Choroid plexus epithelial cell (primary cell): ENCODE results near the gene BOC.

Experiments
- DNase-seq: peaks from one replicate; pipeline ENCODE4 v3.0.0-alpha.2; 2010; ENCODE audit warnings: low read depth
- H3K4me3 ChIP-seq: 2 replicates; pipeline ENCODE4 v1.5.1; 2011; ENCODE audit warnings: low read depth, mild to moderate bottlenecking, control low read depth, low read length, moderate library complexity
- CTCF ChIP-seq: conservative IDR thresholded peaks from 2 replicates; pipeline ENCODE4 v1.5.1; 2011; ENCODE audit warnings: low read depth, mild to moderate bottlenecking, control low read depth, inconsistent platforms, low read length, moderate library complexity

Gene BOC

GRCh38 chr3:113193719-113194118, 17.6 kb upstream of the BOC start:
- DNase-seq, result no peak
- H3K4me3 ChIP-seq, result no peak overlapping the region
- TF ChIP-seq CTCF, result no peak

- peak; percentile 6 for DNase-seq
- TF ChIP-seq CTCF, result no peak
- no peak overlapping the region for H3K4me3 ChIP-seq
These were observed 16.4 kb upstream of the BOC start for GRCh38 chr3:113194823-113195401.

- DNase-seq, result no peak
- H3K4me3 ChIP-seq, result no peak overlapping the region
- no peak for TF ChIP-seq CTCF
These were observed 11.0 kb upstream of the BOC start for GRCh38 chr3:113200351-113200750.

GRCh38 chr3:113200946-113201345, 10.4 kb upstream of the BOC start:
- no peak for TF ChIP-seq CTCF
- no peak overlapping the region for H3K4me3 ChIP-seq
- no peak for DNase-seq

GRCh38 chr3:113204371-113204770, 7.0 kb upstream of the BOC start:
- H3K4me3 ChIP-seq, result no peak overlapping the region
- no peak for DNase-seq
- TF ChIP-seq CTCF, result no peak

GRCh38 chr3:113205481-113205880, 5.9 kb upstream of the BOC start:
- no peak for DNase-seq
- H3K4me3 ChIP-seq, result no peak overlapping the region
- no peak for TF ChIP-seq CTCF

- H3K4me3 ChIP-seq, result peak overlapping the region; percentile 70
- TF ChIP-seq CTCF, result no peak
- DNase-seq, result peak; percentile 34
These were observed 590 bp upstream of the BOC start for GRCh38 chr3:113210604-113211329.
